ENCODE measurements around the gene RASAL2. TPM values are rescaled to one million over a fixed set of nuclear protein-coding genes. Genes with fewer than 3 reads are reported as not detected.

RASAL2 gene
- total RNA-seq, 1 experiment from 2014 or later, result 31.6 TPM

DNA sequence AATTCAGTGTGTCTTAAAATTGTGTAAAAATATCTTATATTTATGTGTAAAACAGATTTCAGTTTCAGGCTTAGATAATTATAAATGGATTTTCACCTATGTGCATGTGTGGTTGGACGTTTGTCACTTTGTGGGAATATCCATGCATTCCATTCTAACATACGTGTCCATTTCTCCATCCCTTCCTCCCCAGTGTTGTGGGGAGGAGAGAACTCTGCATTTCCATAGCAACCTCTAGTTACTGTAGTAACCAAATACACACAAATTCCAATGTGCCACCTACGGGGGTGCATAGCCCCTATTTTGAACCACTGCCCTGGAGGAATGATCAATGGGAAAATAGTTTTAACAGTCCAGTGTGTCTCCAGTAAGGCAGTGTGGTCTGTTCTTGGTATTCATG lies 79.0 kb downstream of the RASAL2 start:
- Histone ChIP-seq H3K4me3 (ENCODE audit: low read depth in 2 of 2, low read length in 2 of 2) (no peak overlapping the region), H3K4me1 (ENCODE audit: control insufficient read depth, insufficient read depth, low read length) (peaks cover 4% of the 10 kb centered on the region), H3K36me3 (ENCODE audit: control insufficient read depth, insufficient read depth, low read length) (no peaks in the 10 kb centered on the region), H3K9me3 (ENCODE audit: control insufficient read depth, insufficient read depth, low read depth, low read length) (no peaks in the 10 kb centered on the region), H3K27ac (ENCODE audit: low read length) (no peak overlapping the region), H3K27me3 (ENCODE audit: control insufficient read depth, insufficient read depth, low read length) (no peaks in the 10 kb centered on the region)
- intact Hi-C loops (cut with micrococcal nuclease; ENCODE audit: unreplicated experiment), result no loop called here
- in situ Hi-C loops (cut with HindIII; ENCODE audit: low pct_unique_long_range_greater_than_20kb, low sequenced_read_pairs), result no loop called here
- BruUV-seq (replicated peaks), result no TSS peak
- ChIA-PET CTCF (no interaction called here), POLR2A (no interaction called here)
- TF ChIP-seq SIN3A (IDR thresholded peaks at IDR 0.05; ENCODE audit: borderline replicate concordance, insufficient read depth, low read depth, low read length), result no peak
- TF ChIP-seq CTCF (IDR thresholded peaks at IDR 0.05), result no peak
- TF ChIP-seq POLR2AphosphoS5 (IDR thresholded peaks at IDR 0.05; ENCODE audit: low read depth, low read length), result no peak
- TF ChIP-seq TCF7L2 (IDR thresholded peaks at IDR 0.05; ENCODE audit: low read depth, low read length), result no peak
- no peak for TF ChIP-seq REST (IDR thresholded peaks at IDR 0.05; ENCODE audit: insufficient read depth in 1 of 2, low read depth in 2 of 2, low read length in 1 of 2)
- peak; percentile 44; the same call in 1 of the 2 replicates for ATAC-seq
- DNase-seq (ENCODE audit: low read depth, low spot score), result no peak

GRCh38 chr1:178174539-178174938 lies 80.6 kb downstream of the RASAL2 start:
- Histone ChIP-seq H3K4me3 (ENCODE audit: low read depth in 2 of 2, low read length in 2 of 2) (no peak overlapping the region), H3K4me1 (ENCODE audit: control insufficient read depth, insufficient read depth, low read length) (no peaks in the 10 kb centered on the region; the same call in none of the 2 replicates), H3K36me3 (ENCODE audit: control insufficient read depth, insufficient read depth, low read length) (no peaks in the 10 kb centered on the region), H3K27me3 (ENCODE audit: control insufficient read depth, insufficient read depth, low read length) (no peaks in the 10 kb centered on the region), H3K9me3 (ENCODE audit: control insufficient read depth, insufficient read depth, low read depth, low read length) (no peaks in the 10 kb centered on the region), H3K27ac (ENCODE audit: low read length) (no peak overlapping the region)
- DNase-seq (ENCODE audit: low read depth, low spot score), result no peak
- intact Hi-C loops (cut with micrococcal nuclease; ENCODE audit: unreplicated experiment), result no loop called here
- no peak for ATAC-seq
- in situ Hi-C loops (cut with HindIII; ENCODE audit: low pct_unique_long_range_greater_than_20kb, low sequenced_read_pairs), result no loop called here
- no TSS peak for BruUV-seq (replicated peaks)
- TF ChIP-seq SIN3A (IDR thresholded peaks at IDR 0.05; ENCODE audit: borderline replicate concordance, insufficient read depth, low read depth, low read length) (no peak), TCF7L2 (IDR thresholded peaks at IDR 0.05; ENCODE audit: low read depth, low read length) (no peak), CTCF (IDR thresholded peaks at IDR 0.05) (no peak), POLR2AphosphoS5 (IDR thresholded peaks at IDR 0.05; ENCODE audit: low read depth, low read length) (no peak), REST (IDR thresholded peaks at IDR 0.05; ENCODE audit: insufficient read depth in 1 of 2, low read depth in 2 of 2, low read length in 1 of 2) (no peak)
- ChIA-PET CTCF (no interaction called here), POLR2A (no interaction called here)
